HG03460 (cell line): Measurements from ENCODE around the gene CEP63.
"Not testable (repeated sequence)": the region's sequence is repeated elsewhere in the genome, so short reads cannot be mapped to it uniquely, and the experiment has no call there.

Source experiments
- ATAC-seq: cut with Tn5 transposase; IDR thresholded peaks from one replicate; pipeline ENCODE4 v1.9.1; 2021; ENCODE audit not compliant: unreplicated experiment

The CEP63 gene

DNA sequence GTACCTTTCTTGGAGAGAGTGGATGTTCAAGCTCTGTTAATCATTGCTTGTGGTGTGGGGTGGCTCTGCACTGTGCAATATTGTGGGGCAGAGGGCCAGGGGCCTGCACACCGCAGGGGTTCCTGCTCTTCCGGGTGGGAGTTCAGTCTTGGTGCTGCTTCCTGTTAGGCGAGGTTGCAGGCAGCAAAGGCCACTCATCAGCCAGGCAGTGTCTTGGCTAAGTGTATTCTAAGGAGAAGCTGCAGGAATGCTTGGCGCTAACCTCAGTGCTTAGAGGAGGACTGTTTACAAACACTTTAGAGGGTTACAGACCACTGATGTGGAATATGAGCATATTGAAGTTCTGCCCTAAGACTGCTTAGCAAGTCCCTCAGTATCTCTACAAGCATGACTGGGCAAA lies 81.7 kb downstream of the CEP63 start:
- no peak for ATAC-seq

DNA sequence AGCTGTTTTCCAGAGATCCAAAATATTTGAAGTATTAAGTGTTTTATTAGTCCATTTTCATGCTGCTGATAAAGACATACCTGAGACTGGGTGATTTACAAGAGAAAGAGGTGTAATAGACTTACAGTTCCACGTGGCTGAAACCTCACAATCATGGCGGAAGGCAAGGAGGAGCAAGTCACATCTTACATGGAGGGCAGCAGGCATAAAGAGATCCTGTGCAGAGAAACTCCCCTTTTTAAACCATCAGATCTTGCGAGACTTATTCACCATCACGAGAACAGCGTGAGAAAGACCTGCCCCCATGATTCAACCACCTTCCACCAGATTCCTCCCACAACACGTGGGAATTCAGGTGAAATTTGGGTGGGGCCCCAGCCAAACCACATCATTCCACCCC lies 82.9 kb downstream of the CEP63 start:
- ATAC-seq = no peak

DNA sequence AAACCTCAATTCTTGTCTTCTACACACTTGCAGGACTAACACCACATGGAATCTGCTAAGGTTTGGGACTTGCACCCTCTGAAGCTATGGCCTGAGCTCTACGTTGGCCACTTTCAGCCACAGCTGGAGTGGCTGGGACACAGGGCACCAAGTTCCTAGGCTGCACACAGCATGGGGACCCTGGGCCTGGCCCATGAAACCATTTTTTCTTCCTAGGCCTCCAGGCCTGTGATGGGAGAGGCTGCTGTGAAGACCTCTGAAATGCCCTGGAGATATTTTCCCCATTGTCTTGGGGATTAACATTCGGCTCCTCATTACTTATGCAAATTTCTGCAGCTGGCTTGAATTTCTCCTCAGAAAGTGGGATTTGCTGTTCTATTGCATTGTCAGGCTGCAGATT lies 84.0 kb downstream of the CEP63 start:
- ATAC-seq = not testable (repeated sequence)

DNA sequence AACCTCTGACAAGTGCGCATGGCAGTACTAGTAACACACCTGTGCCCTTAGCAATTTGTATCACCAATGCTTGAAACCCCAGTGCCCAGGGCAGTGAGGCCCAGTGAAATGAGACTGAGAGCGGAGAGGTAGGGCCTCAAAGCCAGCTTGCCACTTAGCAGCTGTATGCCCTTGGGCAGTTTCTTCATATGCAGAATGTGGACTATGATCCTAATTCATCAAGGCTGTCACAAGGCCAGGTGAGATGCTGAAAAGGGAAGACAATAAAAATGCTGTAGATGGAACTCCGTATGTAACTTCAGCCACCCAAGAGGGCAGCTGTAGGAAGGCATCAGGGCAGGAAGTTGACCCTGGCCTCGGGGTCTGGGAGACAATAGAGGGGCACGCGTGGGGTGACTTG lies 90.6 kb downstream of the CEP63 start:
- ATAC-seq = no peak

DNA sequence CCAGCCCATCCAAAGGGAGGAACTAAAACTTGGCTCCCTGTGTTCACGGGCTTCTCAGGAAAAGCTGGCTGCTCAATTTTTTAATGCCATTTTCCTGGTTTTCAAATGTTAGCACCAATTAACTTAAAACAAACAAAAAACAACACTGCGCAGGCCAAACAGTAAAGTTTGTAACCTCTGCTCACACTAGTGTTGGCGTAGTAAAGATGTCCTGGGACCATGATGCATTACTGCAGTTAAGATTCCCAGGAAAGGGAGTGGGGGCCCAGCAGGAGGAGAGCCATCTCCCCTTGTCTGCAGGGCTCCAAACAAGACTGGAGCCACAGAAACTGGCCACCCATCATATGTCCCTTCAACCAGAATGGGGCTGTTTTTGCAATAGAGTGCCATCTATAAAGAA lies 91.0 kb downstream of the CEP63 start:
- no peak for ATAC-seq

DNA sequence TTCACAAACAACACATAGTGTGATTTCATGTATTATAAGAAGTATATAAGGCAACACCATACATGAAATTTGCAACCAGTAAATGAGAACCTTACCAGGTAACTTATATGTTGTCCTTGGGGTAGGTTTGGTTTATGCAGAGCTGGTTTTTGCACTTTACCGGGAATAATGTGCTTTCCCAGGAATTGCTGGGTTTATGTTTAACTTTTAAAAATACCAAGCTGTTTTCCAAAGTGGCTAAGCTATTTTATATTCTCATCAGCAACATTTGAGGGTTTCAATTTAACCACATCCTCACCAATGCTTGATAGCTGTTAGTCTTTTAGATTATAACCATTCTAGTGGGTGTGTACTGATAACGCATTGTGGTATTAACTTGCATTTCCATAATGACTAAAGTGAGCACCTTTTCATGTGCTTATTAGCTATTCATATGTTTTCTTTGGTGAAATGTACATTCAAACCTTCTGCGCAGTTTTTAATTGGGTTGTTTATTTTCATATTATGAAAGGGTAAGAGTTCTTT lies 93.3 kb downstream of the CEP63 start:
- no peak for ATAC-seq

DNA sequence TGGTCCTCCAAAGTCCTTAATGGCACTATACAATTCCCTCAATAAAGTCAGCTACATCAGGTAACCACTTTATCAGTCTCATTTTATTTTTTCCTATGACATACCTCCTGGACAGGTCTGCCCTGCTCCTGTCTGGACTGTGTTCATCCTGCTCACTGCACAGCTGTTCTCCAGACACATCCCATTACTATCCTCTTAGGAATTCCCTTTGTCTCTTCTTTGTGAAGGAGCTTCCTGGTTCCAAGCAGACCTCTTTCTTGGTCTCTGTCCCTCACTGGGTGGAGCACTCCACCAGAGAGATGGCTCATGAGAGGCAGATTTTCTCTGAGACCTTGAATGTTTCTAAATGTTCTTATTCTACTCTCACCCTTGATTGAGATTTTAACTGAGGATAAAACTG lies 104.9 kb downstream of the CEP63 start:
- ATAC-seq = no peak

DNA sequence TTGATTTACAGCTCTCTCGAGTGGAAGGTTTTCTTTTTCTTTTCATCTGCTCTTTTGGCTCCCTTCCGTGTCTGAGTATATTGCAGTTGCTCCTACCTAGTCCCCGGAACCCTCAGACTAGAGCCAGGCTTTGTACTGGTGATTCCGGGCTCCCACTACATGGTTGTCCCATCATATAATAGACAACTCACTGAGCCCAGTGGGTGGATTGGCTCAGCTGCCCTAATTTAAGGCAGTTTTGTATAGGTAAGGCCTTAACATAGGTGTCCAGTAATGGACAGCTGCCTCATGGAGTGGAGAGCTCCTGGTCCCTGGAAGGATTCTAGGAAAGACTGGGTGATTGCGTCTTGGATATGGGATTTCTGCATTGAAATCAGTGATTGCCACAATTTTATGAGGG lies 106.9 kb downstream of the CEP63 start:
- ATAC-seq = no peak

DNA sequence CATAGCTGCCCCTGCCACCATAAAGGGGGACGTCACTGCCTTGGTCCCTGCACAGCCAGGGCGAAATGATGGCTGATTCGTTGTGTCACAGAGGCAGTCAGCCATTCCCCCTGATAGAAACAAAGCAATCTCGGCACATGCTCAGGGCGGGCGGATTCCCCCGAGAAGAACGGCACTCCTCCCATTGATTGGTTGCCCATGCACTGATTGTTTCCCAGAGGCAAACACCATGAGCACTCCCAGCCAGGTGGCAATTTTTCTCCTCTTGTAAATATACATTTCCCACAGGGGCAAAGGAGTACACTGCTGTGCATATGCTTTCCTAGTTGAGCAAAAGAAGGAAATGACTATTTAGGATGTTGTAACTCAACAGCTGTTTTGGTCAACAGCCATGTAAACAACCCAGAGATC lies 108.5 kb downstream of the CEP63 start:
- no peak for ATAC-seq

DNA sequence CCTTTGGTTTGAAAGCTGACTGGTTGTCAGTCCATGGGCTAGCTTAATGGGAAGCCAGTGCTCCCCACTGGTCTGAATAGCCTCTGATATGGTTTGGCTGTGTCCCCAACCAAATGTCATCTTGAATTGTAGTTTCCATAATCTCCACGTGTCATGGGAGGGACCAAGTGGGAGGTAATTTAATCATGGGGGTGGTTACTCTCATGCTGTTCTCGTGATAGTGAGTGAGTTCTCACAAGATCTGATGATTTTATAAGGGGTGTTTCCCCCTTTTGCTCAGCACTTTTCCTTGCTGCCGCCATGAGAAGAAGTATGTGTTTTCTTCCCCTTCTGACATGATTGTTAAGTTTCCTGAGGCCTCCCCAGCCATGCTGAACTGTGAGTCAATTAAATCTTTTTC lies 109.1 kb downstream of the CEP63 start:
- not testable (repeated sequence) for ATAC-seq

DNA sequence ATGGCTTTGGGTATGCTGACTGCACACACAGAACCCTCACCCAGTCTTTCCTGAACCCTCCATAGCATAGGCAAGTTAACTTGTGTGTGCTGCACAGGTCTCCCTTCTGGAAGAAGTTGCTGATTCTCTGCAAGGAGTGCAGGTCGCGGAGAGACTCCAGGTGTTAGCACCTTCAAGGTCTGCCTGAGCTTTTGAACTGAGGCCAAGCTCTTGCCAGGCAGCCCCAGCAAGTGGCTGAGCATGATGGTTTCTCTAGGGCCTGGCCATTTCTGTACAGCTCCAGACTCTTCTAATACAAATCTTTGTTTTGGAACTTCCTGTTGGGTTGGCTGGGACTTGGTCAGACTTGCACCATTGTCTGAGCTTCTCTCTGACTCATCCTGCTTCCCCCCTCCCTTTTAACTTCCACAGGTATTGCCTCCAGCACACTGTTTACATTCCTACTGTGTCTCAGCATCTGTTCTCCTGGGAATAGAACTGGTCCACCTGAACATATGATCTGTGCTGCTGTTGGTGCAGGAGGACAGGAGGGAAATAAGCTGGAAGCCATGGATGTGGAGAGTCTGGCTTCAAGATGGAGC lies 111.6 kb downstream of the CEP63 start:
- ATAC-seq = no peak

DNA sequence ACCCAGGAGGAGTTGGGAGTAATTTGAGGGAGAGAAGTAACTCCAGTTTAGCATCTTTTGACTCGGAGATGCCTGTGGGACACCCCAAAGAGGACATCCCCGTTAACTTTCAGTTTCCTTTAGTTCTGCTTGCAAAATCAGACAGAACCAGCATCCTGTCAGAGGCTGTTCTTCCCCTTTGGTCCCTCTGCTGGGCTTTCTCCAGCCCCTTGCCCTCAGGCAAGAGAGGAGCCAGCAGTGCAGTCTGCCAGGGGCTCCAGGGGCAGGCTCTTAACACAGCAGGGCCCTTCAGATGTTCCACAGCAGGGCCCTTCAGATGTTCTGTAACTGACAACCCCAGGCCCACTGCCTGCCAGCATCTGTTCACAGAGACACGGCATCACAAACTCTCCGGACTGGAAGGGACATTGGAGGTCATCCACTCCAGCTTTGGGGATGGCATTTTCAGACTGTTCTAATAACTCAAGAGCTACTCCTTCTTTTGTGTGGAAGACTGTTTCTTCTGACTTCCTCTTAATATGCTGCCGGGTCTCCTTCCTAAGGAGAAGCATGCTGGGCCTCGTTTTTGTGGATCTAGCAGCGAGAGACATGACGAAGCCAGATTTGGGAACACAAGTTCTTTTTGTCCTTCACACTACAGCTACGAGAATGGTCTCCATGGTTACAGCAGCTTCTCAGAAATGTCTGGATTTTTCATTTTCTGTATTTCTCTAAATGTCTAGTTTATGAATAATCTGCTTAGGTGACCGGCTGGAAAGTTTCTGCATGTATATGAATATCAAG lies 113.1 kb downstream of the CEP63 start:
- no peak for ATAC-seq

DNA sequence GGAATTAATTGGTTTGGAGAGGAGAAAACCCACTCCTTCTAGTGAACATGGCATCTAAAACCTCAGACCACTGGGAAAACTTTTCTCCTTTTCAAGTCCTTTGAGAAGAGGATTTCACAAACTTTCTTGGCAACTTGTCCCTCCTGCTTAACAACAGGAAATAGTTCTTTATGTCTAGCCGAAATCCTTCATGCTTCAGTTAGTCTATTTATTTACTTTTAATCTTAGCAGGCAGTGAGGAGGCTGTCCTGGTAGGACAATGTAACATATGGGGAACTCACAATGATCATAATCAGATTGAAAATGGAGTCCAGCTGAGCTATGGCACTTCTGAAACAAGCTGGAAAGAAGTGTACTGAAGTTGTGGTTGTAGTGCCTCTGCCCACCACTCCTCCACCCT lies 114.3 kb downstream of the CEP63 start:
- ATAC-seq = no peak

DNA sequence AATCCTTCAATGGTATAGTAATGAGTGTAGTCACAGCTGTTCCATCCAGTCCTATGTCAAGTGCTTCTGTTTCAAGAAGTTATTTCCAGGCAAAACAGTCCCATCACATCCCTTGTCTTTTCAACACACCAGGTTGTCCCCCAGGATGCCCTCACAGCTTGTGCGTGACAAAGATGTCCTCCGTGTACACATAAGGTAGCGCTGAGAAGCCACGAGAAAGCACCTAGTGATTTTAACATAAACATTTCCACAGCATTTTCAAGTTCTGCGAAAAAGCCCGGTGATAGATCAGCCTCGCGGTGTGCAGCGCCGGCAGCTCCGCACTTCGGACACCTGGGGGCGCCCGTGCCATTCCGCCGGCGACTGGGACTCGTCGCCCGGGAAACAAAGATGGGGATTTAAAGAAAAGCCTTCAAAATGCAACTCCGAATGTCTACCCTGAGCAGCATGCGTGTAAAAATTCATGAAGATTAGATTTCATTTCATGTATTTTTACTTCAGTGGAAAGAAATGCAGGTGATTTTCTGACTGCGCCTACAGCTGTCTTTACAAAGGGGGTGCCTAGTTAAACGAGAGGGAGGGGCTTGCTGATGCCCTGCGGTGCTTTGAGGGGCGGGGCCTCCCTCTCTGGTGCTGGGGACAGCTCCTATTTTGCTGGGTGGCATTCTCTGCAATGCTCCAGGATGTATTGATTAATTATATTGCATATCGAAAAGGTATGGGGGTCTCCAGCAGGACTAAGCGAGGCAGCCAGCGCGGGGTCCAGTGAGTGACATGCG lies 115.0 kb downstream of the CEP63 start:
- ATAC-seq = no peak

DNA sequence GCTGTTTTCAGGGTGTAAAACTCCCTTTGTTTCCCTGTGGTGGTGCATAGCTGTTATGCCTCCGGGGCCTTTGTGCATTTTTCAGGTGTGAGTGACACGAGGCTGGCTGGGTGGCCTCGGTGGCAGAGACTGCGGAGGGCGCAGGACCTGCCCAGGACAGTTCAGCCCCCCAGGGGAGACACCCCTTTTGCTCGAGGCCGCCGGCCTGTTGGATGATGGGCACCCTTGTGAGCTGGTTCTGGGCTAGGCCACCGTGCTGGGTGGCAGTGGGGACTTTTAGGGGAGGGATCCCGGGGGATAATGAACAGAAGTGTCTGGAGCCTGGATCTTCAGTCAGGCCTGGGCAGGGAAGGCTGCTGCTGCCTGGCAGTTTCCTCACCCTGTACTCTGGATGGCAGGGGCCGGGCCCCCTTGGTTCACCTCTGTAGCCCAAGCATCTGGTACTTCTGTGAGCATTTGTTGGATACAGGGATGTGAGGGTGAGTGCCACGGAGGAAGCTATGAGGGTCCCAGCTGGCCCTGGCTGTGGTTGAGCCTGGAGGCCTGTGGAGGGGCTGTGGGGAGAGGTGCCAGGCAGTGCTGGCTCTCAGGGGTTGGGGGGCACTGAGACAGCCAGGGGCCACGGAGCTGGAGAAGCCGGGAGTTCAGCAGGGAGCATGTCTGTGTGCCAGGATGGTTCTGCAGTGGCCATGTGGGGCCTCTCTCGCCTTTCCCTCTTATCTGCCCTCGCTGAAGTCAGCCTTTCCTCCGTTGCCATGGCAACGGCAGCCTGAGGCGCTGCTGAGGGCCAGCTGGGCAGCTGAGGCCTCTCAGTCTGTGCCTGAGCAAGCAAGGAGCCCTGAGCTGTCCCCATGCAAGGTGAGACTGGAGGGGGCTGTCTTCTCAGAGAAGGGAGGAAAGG lies 115.9 kb downstream of the CEP63 start:
- ATAC-seq = no peak

DNA sequence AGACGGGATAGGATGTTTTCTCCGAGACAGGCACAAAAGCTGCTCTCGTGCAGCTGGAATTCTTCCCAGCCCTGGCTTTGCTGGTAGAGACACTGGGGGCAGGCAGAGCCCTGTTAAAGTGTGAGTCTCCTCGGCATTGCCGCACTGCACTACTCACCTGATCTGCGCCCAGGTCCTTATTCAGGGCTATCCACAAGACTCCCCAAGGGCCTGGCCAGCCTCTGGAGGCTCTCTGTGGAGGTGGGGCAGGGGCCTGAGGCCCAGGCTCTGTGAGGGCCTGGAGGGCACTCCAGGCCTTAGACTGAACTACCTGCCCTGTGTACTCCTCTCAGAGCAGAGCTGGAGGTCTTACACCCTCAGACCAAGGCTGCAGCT lies 116.6 kb downstream of the CEP63 start:
- no peak for ATAC-seq

DNA sequence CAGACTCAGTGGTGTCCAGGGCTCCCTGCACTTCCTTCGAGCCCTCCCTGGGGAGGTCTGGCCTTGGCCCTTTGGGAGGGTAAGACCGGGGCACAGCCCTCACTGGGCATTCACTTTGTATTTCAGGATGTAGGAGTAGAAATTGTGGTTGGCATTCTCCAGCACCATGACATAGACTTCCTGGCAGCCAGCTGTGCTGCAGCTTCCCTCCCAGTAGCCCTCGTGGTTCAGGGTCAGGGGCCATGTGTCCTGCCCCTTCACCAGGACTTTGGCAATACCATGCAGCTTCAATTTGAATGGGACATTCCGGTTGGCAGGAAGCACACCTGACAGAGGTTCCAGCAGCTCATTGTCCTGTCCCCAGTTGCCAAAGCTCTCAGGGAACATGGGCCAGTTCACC lies 117.6 kb downstream of the CEP63 start:
- no peak for ATAC-seq

DNA sequence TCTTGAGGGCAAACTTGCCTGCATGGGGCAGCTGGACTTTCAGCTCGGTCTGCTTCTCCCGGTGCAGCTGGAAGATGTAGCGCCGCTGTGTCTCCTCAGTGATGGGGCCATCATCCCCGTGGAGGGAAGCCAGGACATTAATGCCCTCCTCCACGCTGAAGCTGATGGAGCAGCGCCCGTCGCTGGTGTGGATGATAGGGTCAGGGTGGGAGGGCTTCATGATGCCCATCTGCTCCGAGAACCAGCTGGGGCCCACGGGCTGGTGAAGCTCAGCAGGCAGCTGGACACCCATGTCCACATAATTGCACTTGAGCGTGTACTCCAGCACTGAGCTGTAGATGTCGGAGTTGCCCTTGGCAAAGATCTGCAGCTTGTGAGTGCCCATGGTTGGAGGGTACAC lies 118.1 kb downstream of the CEP63 start:
- ATAC-seq = no peak

DNA sequence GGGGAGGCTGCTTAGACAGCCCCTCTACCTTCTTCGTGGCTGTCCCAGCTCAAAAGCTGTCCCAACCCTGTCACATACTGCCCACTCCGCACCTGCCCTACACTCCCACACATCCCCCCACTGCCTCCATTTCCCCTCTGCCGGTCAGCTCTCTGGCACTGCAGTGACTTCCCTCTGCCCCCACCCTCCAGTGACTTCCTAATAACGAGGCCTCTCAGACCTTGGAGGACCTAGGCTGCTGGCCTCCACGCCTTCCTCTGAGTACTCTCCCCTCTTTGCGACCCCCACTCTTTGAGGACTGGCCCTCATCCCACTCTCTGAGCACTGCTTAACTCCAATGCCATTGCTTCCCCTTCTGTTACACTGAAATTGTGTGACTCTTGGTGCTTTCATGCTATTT lies 119.7 kb downstream of the CEP63 start:
- no peak for ATAC-seq

DNA sequence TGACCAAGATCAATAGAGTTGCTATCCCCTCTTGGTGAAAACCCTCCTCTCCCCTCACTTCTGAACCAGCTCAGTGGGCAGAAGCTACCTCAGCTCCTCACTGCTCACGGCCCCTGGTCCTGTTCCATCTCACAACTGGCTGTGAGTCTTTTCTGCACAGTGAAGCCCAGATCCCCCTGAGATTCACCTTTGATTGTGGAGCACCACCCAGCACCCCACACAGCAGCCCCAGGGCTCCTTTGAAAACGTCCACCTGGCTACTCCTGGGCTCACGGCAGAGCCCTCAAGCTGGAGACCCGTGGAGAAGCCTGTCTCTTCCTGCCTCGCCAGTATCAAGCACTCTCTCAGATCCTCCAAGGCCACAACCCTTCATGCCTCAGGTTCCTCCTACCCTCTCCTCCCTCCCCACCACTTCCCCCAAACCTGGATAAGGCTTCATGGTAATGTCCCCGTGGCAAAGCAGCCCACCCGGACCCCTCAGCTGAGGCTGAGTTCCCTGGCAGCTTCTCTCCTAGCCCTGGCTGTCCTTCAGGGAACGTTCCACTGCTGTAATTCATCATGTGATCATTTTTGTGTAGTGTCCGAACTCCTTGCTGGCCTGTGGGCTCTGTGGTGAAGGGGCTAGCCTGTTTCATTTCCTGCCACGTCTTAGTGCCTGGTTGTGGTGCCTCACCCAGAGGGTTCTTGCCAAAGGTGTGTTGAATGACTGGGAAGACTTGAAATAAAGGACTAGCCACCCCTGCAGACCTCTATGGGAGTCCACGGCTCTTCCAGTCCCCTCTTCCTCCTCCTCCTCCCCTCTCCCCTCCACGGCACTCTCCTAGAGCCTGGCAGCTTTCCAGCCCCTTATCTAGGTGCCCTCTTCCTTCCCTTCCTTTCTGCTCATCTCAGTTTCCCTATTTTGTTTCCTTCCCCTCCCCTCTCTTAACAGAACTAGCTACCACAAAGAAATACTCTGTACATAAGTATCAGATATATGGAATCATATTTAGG lies 120.5 kb downstream of the CEP63 start:
- ATAC-seq = no peak
